ENCODE data around the gene ABO.
"Not testable (repeated sequence)": the region's sequence is repeated elsewhere in the genome, so short reads cannot be mapped to it uniquely, and the experiment has no call there.

The ABO gene

GRCh38 chr9:133208171-133208879 is 66.7 kb downstream of the ABO start:
- H3K27me3 ChIP-seq (ENCODE audit: insufficient read depth, low read length, poor library complexity, severe bottlenecking); H3K9me2 ChIP-seq (replicated peaks; ENCODE audit: low read depth, low read length); H3K79me2 ChIP-seq (ENCODE audit: insufficient read depth, low read length); H2AFZ ChIP-seq (ENCODE audit: low read length); H3K36me3 ChIP-seq (ENCODE audit: insufficient read depth, low read length); H3K9me3 ChIP-seq (ENCODE audit: insufficient read depth, low read depth, low read length); H3K4me1 ChIP-seq (ENCODE audit: insufficient read depth, low read length, poor library complexity, severe bottlenecking); H4K20me1 ChIP-seq (ENCODE audit: insufficient read depth, low read length, poor library complexity, severe bottlenecking); H3F3A ChIP-seq (ENCODE audit: low read depth); H3K4me2 ChIP-seq (ENCODE audit: low read depth, low read length, poor library complexity, severe bottlenecking); H3K9ac ChIP-seq (ENCODE audit: low read depth, low read length, poor library complexity, severe bottlenecking); H3K4me3 ChIP-seq (ENCODE audit: low read length, poor library complexity, severe bottlenecking): not testable (repeated sequence)

GRCh38 chr9:133207540-133208170 is 67.3 kb downstream of the ABO start:
- Histone ChIP-seq H3K4me3 (ENCODE audit: low read length, poor library complexity, severe bottlenecking) (no peak overlapping the region), H3K27me3 (ENCODE audit: insufficient read depth, low read length, poor library complexity, severe bottlenecking) (no peaks in the 10 kb centered on the region)
- no peak for TF ChIP-seq CTCF (conservative IDR thresholded peaks at IDR 0.05; ENCODE audit: low read length)
- TF ChIP-seq EZH2phosphoT487 (IDR thresholded peaks at IDR 0.05; ENCODE audit: borderline replicate concordance) = no peak

GRCh38 chr9:133207021-133207531 is 67.9 kb downstream of the ABO start:
- Histone ChIP-seq H3K9me3 (ENCODE audit: insufficient read depth, low read depth, low read length) (no peaks in the 10 kb centered on the region; the same call in 1 of the 2 replicates), H3K36me3 (ENCODE audit: insufficient read depth, low read length) (no peaks in the 10 kb centered on the region), H3K4me1 (ENCODE audit: insufficient read depth, low read length, poor library complexity, severe bottlenecking) (no peaks in the 10 kb centered on the region), H3K4me3 (ENCODE audit: low read length, poor library complexity, severe bottlenecking) (no peak overlapping the region), H3K79me2 (ENCODE audit: insufficient read depth, low read length) (no peaks in the 10 kb centered on the region), H3K4me2 (ENCODE audit: low read depth, low read length, poor library complexity, severe bottlenecking) (no peak overlapping the region), H4K20me1 (ENCODE audit: insufficient read depth, low read length, poor library complexity, severe bottlenecking) (no peaks in the 10 kb centered on the region), H3F3A (ENCODE audit: low read depth) (no peaks in the 10 kb centered on the region), H3K9me2 (replicated peaks; ENCODE audit: low read depth, low read length) (no peaks in the 10 kb centered on the region), H3K9ac (ENCODE audit: low read depth, low read length, poor library complexity, severe bottlenecking) (no peak overlapping the region), H2AFZ (ENCODE audit: low read length) (no peak overlapping the region), H3K27me3 (ENCODE audit: insufficient read depth, low read length, poor library complexity, severe bottlenecking) (no peaks in the 10 kb centered on the region)
- TF ChIP-seq EZH2phosphoT487 (IDR thresholded peaks at IDR 0.05; ENCODE audit: borderline replicate concordance) = no peak
- no peak for TF ChIP-seq CTCF (conservative IDR thresholded peaks at IDR 0.05; ENCODE audit: low read length)

More at GRCh38 chr9:133207540-133208170, 67.3 kb downstream of the ABO start:
- H3K9me2 ChIP-seq (replicated peaks; ENCODE audit: low read depth, low read length) = no peaks in the 10 kb centered on the region
- no peaks in the 10 kb centered on the region for H3F3A ChIP-seq (ENCODE audit: low read depth)
- H3K36me3 ChIP-seq (ENCODE audit: insufficient read depth, low read length) = no peaks in the 10 kb centered on the region
- no peaks in the 10 kb centered on the region; the same call in 1 of the 2 replicates for H3K9me3 ChIP-seq (ENCODE audit: insufficient read depth, low read depth, low read length)
- no peak overlapping the region for H3K4me2 ChIP-seq (ENCODE audit: low read depth, low read length, poor library complexity, severe bottlenecking)
- H3K4me1 ChIP-seq (ENCODE audit: insufficient read depth, low read length, poor library complexity, severe bottlenecking) = no peaks in the 10 kb centered on the region
- no peak overlapping the region for H2AFZ ChIP-seq (ENCODE audit: low read length)
- H3K9ac ChIP-seq (ENCODE audit: low read depth, low read length, poor library complexity, severe bottlenecking) = no peak overlapping the region
- no peaks in the 10 kb centered on the region for H3K79me2 ChIP-seq (ENCODE audit: insufficient read depth, low read length)
- no peaks in the 10 kb centered on the region for H4K20me1 ChIP-seq (ENCODE audit: insufficient read depth, low read length, poor library complexity, severe bottlenecking)

All from Loucy (cell line).